Right lobe of liver (tissue), 4 donors: ENCODE measurements around the gene TAS2R20.

Experiments
- POLR2A ChIP-seq: fragments of 450-650 bp; IDR thresholded peaks from one replicate; pipeline ENCODE4 v1.6.1; 2017; ENCODE audit warnings: antibody characterized with exemption, mild to moderate bottlenecking
- TF ChIP-seq, protein P1 (sequence below), 4 donors: fragments of 200-600 bp in 3 of 4; fragments of 450-650 bp in 1 of 4; IDR thresholded peaks; one replicate each; pipeline versions ENCODE4 v1.5.1 to v1.8.0; 2016 to 2022; ENCODE audit warnings: antibody characterized with exemption in 4 of 4, mild to moderate bottlenecking in 2 of 4
- donor health status: DM: no; HTN: no; CAD: no.
- donor health status: DM: no; HTN: no; CAD: no.
- donor health status: DM: no; HTN: yes; CAD: no.

DNA sequence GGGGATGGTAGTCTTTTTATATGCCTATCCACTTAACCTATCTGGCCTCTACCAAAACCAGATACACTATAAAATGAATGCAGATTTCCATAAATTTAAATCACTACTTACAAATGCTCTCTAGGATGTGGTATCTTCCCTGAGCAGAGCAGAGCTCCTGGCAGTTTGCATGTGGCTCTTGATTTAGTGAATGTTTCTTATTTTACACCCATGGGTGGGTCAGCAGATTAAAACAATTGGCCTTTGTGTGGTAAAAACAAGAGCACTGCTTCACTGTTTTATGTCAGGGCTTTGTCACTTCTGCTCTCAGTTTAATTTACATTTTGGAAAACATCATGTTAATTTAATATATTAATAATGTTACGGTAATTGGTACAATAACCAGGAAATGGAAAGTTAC, 18.8 kb upstream of the TAS2R20 start:
- no peak for TF ChIP-seq POLR2A
- TF ChIP-seq, protein P1, sequence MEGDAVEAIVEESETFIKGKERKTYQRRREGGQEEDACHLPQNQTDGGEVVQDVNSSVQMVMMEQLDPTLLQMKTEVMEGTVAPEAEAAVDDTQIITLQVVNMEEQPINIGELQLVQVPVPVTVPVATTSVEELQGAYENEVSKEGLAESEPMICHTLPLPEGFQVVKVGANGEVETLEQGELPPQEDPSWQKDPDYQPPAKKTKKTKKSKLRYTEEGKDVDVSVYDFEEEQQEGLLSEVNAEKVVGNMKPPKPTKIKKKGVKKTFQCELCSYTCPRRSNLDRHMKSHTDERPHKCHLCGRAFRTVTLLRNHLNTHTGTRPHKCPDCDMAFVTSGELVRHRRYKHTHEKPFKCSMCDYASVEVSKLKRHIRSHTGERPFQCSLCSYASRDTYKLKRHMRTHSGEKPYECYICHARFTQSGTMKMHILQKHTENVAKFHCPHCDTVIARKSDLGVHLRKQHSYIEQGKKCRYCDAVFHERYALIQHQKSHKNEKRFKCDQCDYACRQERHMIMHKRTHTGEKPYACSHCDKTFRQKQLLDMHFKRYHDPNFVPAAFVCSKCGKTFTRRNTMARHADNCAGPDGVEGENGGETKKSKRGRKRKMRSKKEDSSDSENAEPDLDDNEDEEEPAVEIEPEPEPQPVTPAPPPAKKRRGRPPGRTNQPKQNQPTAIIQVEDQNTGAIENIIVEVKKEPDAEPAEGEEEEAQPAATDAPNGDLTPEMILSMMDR (IDR thresholded peaks at IDR 0.05), result no peak
